ENCODE measurements around the gene NRP1.
"Not testable (repeated sequence)": the region's sequence is repeated elsewhere in the genome, so short reads cannot be mapped to it uniquely, and the experiment has no call there.

NRP1 gene

GRCh38 chr10:33334153-33334804 is at the start of gene NRP1:
NRP1 (minus strand) TSS chr10:33334667; CDS start chr10:33334382, 285 bp downstream.
- H3K27ac ChIP-seq = peak within 1 kb of the TSS; percentile 84 to 99 (median 94)
- H3K4me3 ChIP-seq = peak within 1 kb of the TSS; percentile 48 to 74 (median 70)

DNA sequence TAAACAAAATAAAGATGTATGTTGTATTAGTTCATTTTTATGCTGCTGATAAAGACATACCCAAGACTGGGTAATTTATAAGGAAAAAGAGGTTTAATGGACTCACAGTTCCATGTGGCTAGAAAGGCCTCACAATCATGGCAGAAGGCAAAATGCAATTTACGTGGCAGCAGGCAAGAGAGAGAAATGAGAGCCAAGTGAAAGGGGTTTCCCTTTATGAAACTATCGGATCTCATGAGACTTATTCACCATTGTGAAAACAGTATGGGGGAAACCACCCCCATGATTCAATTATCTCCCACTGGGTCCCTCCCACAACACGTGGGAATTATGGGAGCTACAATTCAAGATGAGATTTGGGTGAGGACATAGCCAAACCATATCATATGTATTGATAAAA is 49.7 kb upstream of the NRP1 start:
- not testable (repeated sequence) for H3K27ac ChIP-seq, H3K4me3 ChIP-seq

DNA sequence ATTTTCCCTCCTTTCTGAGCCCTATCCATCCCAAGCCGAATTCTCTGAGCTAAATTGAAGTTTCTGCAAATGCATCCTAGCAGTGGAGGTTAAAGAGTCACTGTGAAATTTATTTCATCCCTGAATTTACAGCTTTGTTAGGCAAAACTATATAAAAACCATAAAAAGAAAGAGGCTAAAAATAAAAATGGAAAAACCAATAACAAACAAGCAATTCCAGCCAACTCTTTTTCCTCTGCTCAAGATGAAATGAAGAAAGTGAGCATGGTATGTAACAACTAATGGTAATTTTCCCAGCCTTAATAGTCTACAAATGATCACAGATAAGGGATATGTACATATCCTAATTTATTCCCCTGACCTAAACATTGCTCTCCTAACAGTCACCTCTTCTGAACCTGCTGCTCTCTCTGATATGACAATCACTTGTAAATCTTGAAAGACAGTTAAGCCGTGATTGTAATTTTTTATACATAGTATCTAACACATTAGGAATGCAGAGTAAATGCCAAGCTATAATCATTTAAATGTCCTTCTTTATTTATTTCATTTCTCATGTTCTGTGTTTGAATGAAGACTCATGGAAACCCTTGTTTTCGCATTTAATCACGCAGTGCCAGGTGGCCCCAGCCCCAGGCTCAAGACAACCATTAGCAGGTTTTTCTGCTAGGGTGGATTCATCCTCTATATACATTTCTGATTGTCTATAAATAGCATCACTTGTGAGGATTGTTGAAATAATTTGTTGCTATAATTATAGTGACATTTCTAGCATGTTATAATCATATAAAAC is 48.6 kb upstream of the NRP1 start:
- Histone ChIP-seq H3K4me3 (no peak overlapping the region), H3K27ac (peak overlapping the region in 1 of 21 experiments; percentile 27)

DNA sequence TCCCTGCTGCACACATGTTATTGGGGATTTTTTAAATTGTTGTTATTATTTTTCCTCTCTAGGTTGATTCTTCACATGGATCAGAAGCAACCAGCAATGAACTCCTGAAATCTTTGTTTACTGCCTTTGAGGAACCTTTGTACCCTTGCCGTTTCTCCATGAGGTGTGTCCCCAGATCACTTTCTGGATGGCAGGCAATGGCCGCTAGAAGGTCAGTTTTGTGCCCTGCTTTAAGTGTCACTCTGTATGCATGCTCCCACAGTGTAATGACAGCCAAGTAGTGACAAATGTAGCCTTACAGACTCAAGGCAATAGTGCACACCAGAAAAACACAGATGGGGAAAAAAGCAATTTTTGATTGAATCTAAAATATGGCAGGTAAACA is 47.7 kb upstream of the NRP1 start:
- Histone ChIP-seq H3K27ac (peak overlapping the region in 1 of 21 experiments; percentile 27), H3K4me3 (no peak overlapping the region)

GRCh38 chr10:33381451-33382215 is 47.2 kb upstream of the NRP1 start:
- Histone ChIP-seq H3K4me3 (no peak overlapping the region), H3K27ac (peak overlapping the region in 3 of 21 experiments; percentile 4 to 45 (median 26))

- no peak overlapping the region for H3K4me3 ChIP-seq
- peak overlapping the region in 2 of 21 experiments; percentile 19 to 34 for H3K27ac ChIP-seq
Observed at GRCh38 chr10:33377658-33378025, 43.2 kb upstream of the NRP1 start.

DNA sequence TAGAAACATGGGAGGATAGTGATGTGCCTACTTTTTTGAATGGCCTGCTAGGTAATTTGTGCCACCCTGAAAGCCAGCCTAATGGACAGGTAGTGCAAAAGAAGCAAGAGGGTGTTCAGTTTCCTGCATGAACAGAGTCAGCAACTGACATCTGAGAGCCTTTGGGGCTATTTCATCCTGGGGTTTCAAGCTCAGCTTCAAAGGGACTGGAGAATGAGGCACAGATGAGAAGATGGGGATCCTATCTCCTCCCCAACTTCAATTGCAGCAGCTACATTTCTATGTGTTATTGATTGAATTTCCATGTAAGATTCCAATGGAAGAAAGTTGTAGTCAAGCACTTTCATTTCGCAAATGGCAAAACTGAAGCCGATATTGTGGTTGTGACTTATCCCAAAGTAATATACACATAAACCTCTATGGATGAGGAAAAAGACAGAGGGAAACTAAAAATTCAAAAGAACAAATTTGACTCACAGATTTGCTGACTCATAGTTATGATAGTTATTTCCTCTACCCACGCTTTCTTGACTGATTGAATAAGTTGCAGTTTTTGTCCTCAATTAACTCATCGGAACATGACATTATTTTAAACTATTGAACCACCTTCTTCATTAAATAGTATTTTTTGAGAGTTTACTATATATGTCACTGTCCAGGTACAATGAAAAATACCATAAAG is 42.6 kb upstream of the NRP1 start:
- peak overlapping the region in 4 of 21 experiments; percentile 19 to 69 (median 58) for H3K27ac ChIP-seq

GRCh38 chr10:33376476-33376875 is 42.0 kb upstream of the NRP1 start:
- Histone ChIP-seq H3K4me3 (no peak overlapping the region), H3K27ac (peak overlapping the region in 4 of 21 experiments; percentile 19 to 69 (median 58))

More for the DNA sequence above, 42.6 kb upstream of the NRP1 start:
- H3K4me3 ChIP-seq = no peak overlapping the region

DNA sequence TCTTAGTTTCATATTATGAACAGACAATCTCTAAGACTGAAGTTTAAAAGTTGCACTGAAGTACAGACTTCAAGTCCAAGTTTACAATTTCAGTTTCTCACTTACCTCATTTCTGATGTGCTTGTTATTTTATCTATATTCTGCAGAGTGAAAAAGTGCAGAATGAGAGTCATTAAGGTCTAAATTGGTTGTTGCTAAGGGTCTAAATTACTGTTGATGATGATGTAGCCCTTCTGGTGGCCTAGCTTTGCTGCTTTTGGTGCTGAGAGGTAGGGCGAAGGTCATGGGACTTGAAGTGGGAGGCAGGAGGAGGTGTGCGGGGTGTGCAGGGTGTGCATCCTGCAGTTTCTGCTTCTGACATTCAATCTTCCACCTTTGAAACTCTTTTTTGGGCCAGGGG is 38.8 kb upstream of the NRP1 start:
- H3K4me3 ChIP-seq = no peak overlapping the region
- no peak overlapping the region for H3K27ac ChIP-seq

DNA sequence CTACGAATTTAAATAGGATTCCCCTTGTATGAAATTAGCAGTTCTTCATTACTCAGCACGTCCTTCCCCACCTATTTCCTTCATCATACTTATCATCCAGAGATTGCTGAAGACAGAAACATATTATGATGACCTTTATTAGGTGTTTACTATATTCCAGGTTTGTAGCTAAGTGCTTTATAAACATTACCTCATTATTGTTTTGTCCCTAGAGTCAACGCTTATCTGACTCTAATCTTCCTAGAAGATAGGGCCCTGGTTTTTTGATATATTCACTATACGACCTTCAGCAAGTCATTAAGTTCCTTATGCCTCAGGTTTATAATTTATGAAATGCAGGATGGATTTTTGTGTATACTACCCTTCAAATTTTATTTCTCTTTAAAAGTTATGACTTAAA is 36.8 kb upstream of the NRP1 start:
- no peak overlapping the region for H3K4me3 ChIP-seq
- H3K27ac ChIP-seq = no peak overlapping the region

- Histone ChIP-seq H3K4me3 (no peak overlapping the region), H3K27ac (no peak overlapping the region)
Observed at GRCh38 chr10:33370434-33370930, 36.0 kb upstream of the NRP1 start.

- no peak overlapping the region for H3K27ac ChIP-seq
Observed at GRCh38 chr10:33368086-33368485, 33.6 kb upstream of the NRP1 start.

DNA sequence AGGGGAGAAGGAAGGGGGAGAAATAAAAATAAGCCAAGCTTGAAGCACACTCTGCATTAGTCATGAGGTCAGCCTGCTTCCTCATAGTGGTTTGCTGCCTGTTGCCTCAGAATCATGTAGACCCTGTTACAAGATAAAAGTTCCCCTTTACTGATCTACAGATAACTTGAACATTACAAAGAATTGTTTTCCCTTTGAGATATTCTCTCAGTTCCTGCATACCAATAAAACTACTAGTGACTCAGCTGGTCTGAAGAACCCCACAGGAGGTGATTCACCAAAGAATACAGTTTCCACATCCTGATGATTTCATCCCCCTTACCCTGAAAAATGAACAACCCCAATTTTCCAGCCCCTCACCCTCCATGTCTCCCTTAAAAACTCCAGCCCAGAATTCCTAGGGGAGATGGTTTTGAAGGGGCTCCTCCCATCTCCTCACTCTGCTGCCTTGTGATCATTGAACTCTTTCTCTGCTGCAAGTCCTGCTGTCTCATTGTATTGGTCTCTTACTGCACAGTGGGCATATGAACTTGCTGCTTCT is 31.5 kb upstream of the NRP1 start:
- no peak overlapping the region for H3K4me3 ChIP-seq
- peak overlapping the region in 7 of 21 experiments; percentile 21 to 76 (median 70) for H3K27ac ChIP-seq

More at GRCh38 chr10:33368086-33368485, 33.6 kb upstream of the NRP1 start:
- H3K4me3 ChIP-seq = no peak overlapping the region

GRCh38 chr10:33365301-33365700 is 30.8 kb upstream of the NRP1 start:
- H3K27ac ChIP-seq = peak overlapping the region in 10 of 21 experiments; percentile 17 to 76 (median 51)
- H3K4me3 ChIP-seq = no peak overlapping the region

GRCh38 chr10:33363106-33363505 is 28.6 kb upstream of the NRP1 start:
- no peak overlapping the region for H3K27ac ChIP-seq
- H3K4me3 ChIP-seq = no peak overlapping the region

- no peak overlapping the region for H3K27ac ChIP-seq
- H3K4me3 ChIP-seq = no peak overlapping the region
Observed at GRCh38 chr10:33358016-33358415, 23.5 kb upstream of the NRP1 start.

DNA sequence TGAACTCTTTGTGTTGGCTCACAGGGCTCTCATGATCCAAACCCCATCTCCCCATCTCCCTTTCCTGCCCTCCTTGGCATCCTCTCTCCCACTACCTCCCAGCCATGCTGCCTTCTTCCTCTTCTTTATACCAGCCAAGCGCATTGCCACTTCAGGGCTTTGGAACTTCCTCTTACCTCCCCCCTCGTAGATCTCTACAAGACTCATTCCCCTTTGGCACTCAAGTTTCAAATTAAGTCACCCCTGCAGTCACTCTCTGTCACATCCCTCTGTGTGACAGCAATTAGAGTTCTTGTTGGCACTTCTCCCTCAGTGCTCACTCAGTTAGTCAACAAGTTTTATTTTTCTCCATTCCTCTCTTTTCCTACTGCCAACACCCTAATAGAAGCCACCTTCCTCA is 20.8 kb upstream of the NRP1 start:
- no peak overlapping the region for H3K27ac ChIP-seq
- H3K4me3 ChIP-seq = no peak overlapping the region

- Histone ChIP-seq H3K27ac (no peak overlapping the region), H3K4me3 (no peak overlapping the region)
Observed at GRCh38 chr10:33353853-33354252, 19.4 kb upstream of the NRP1 start.

DNA sequence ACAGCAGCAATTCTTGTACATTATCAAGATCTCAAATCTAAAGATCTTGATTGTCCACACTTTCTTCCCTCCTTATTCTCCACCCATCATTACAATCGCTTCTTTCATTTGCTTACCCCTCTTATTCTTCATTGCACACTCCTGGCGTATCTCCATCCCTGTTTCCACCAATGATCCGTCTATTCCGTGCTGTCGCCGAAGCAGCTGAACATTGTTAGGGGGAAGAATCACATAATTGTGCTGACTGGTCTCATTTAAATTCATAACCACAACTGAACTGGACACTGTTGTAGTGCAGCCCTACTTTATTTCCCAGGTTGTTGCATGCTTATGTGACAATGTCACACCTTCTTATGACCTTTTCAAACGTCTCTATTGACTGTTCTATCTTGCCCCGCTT is 18.9 kb upstream of the NRP1 start:
- H3K4me3 ChIP-seq = no peak overlapping the region
- no peak overlapping the region for H3K27ac ChIP-seq
